Measurements from ENCODE around the gene CNNM1. TPM values are rescaled to one million over a fixed set of nuclear protein-coding genes. Genes with fewer than 3 reads are reported as not detected.

Gene CNNM1
- total and polyA plus RNA-seq, 2 experiments from 2014 or later, result 1.1 to 2.1 TPM

DNA sequence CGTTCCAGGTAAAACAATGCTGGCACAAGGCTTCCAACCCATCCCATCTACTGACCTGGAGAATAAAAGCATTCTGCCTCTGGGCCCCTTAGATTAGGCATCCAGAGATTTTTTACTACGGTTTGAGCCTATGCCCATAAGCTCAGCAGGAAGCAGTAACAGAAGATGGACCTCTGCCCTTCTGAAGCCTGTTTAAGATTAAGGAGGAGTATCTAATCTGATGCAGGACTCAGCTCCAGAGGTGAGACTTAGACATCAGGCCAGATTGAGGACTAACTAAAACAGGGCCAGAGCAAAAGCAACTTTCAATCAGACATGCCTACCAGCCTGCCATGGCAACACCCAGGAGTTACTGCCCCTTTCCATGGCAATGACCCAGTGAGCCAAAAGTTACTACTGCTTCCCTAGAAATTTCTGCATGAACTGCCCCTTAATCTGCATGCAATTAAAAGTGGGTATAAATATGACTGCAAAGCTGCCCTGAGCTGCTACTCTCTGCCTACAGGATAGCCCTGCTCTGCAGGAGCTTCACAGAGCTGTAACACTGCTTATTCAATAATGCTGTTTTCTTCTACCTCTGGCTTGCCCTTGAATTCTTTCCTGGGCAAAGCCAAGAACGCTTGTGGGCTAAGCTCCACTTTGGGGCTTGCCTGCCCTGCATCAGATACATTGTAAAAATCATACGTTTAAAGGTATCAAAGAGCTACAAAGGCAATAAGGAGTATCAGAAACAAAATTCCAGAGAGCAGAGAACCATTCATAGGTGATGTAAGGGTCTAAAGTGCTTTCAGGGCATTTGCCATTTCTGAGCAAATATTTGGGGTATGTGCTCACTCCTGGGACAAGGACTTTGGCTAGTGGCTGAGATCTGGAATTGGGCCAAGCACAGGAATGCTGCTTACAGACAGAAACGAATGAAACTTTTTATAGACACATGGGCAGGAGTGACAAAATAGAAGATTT, 25.0 kb upstream of the CNNM1 start:
- no peak overlapping the region for H3K9ac ChIP-seq
- H3K27me3 ChIP-seq (replicated peaks; ENCODE audit: insufficient read depth), result no peaks in the 10 kb centered on the region
- no peak overlapping the region for H3K4me3 ChIP-seq
- peak; percentile 27 for DNase-seq
- no peaks in the 10 kb centered on the region for H4K20me1 ChIP-seq (ENCODE audit: insufficient read depth)
- in situ Hi-C loops (cut with MboI), result no loop called here
- no peak overlapping the region for H3K27ac ChIP-seq
- H2AFZ ChIP-seq, result no peak overlapping the region
- no peaks in the 10 kb centered on the region for H3K36me3 ChIP-seq (ENCODE audit: low read depth)
- TF ChIP-seq EZH2phosphoT487 (IDR thresholded peaks at IDR 0.05; ENCODE audit: insufficient read depth, low read depth) (no peak), EZH2 (IDR thresholded peaks at IDR 0.05; ENCODE audit: insufficient read depth, poor library complexity, severe bottlenecking) (no peak)
- peaks cover 11% of the 10 kb centered on the region for H3K4me1 ChIP-seq (ENCODE audit: insufficient read depth)
- H3K4me2 ChIP-seq (ENCODE audit: unreplicated experiment), result no peak overlapping the region
- H3F3A ChIP-seq (ENCODE audit: insufficient read depth), result no peaks in the 10 kb centered on the region
- 26 to 27% methylated on average over 5 of the region's 5 CpGs for WGBS, 2 experiments (ENCODE audit: low coverage in 1 of 2, low lambda C conversion rate in 2 of 2, missing lambda C conversion rate in 2 of 2)
- H3K9me3 ChIP-seq (ENCODE audit: low read depth), result no peaks in the 10 kb centered on the region
- no peaks in the 10 kb centered on the region for H3K9me2 ChIP-seq (ENCODE audit: insufficient read depth)
- no peaks in the 10 kb centered on the region for H3K79me2 ChIP-seq (ENCODE audit: insufficient read depth)

DNA sequence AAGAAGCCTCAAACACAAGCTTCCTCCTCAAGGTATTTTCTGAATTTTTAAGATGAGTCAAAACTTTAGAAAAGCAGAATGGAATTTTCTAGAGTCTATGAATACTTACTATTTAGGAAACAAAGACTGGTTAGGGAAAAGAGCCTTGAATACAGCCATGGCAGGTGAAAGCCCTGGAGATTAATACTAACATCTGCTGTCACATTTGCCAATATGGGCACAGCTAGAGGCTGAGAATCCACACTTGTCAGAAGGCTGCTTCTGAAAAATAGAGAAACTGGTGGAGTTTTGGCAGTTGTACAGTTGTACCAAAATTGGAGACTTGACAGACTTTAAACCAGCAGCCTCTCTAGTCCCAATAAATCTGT, 24.3 kb upstream of the CNNM1 start:
- no peak overlapping the region for H2AFZ ChIP-seq
- no peaks in the 10 kb centered on the region for H3K79me2 ChIP-seq (ENCODE audit: insufficient read depth)
- no peak overlapping the region for H3K9ac ChIP-seq
- no peak for TF ChIP-seq EZH2phosphoT487 (IDR thresholded peaks at IDR 0.05; ENCODE audit: insufficient read depth, low read depth)
- no peak for TF ChIP-seq EZH2 (IDR thresholded peaks at IDR 0.05; ENCODE audit: insufficient read depth, poor library complexity, severe bottlenecking)
- H3K4me3 ChIP-seq, result no peak overlapping the region
- no peaks in the 10 kb centered on the region for H3K36me3 ChIP-seq (ENCODE audit: low read depth)
- no peak overlapping the region for H3K27ac ChIP-seq
- no peaks in the 10 kb centered on the region for H3K27me3 ChIP-seq (replicated peaks; ENCODE audit: insufficient read depth)
- no peaks in the 10 kb centered on the region for H3K9me3 ChIP-seq (ENCODE audit: low read depth)
- no peaks in the 10 kb centered on the region for H4K20me1 ChIP-seq (ENCODE audit: insufficient read depth)
- H3K4me2 ChIP-seq (ENCODE audit: unreplicated experiment), result no peak overlapping the region
- H3K4me1 ChIP-seq (ENCODE audit: insufficient read depth), result peaks cover 11% of the 10 kb centered on the region
- in situ Hi-C loops (cut with MboI), result no loop called here
- H3F3A ChIP-seq (ENCODE audit: insufficient read depth), result no peaks in the 10 kb centered on the region
- H3K9me2 ChIP-seq (ENCODE audit: insufficient read depth), result no peaks in the 10 kb centered on the region
- no peak for DNase-seq

DNA sequence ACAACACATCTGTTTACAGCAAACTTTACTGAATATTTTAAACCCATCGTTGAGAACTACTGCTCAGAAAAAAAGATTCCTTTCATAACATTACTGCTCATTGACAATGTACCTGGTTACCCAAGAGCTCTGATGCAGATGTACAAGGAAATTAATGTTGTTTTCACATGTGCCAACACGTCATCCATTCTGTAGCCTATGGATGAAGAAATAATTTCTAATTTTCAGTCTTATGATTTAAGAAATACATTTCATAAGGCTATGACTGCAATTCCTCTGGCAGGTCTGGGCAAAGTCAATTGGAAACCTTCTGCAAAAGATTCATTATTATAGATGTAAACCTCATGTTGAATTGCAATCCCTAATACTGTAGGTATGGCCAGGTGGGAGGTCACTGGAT, 16.7 kb upstream of the CNNM1 start:
- Histone ChIP-seq H3K9me2 (ENCODE audit: insufficient read depth) (no peaks in the 10 kb centered on the region), H3K27ac (no peak overlapping the region), H2AFZ (no peak overlapping the region), H3F3A (ENCODE audit: insufficient read depth) (no peaks in the 10 kb centered on the region), H3K9ac (no peak overlapping the region), H3K79me2 (ENCODE audit: insufficient read depth) (no peaks in the 10 kb centered on the region), H3K4me3 (no peak overlapping the region), H3K4me1 (ENCODE audit: insufficient read depth) (no peaks in the 10 kb centered on the region), H3K4me2 (ENCODE audit: unreplicated experiment) (no peak overlapping the region), H3K27me3 (replicated peaks; ENCODE audit: insufficient read depth) (no peaks in the 10 kb centered on the region), H3K36me3 (ENCODE audit: low read depth) (no peaks in the 10 kb centered on the region), H4K20me1 (ENCODE audit: insufficient read depth) (no peaks in the 10 kb centered on the region), H3K9me3 (ENCODE audit: low read depth) (no peaks in the 10 kb centered on the region)
- DNase-seq, result no peak
- TF ChIP-seq EZH2 (IDR thresholded peaks at IDR 0.05; ENCODE audit: insufficient read depth, poor library complexity, severe bottlenecking) (no peak), EZH2phosphoT487 (IDR thresholded peaks at IDR 0.05; ENCODE audit: insufficient read depth, low read depth) (no peak)
- in situ Hi-C loops (cut with MboI), result no loop called here
- WGBS, 2 experiments (ENCODE audit: low coverage in 1 of 2, low lambda C conversion rate in 2 of 2, missing lambda C conversion rate in 2 of 2), result 16 to 23% methylated on average over 2 of the region's 2 CpGs

DNA sequence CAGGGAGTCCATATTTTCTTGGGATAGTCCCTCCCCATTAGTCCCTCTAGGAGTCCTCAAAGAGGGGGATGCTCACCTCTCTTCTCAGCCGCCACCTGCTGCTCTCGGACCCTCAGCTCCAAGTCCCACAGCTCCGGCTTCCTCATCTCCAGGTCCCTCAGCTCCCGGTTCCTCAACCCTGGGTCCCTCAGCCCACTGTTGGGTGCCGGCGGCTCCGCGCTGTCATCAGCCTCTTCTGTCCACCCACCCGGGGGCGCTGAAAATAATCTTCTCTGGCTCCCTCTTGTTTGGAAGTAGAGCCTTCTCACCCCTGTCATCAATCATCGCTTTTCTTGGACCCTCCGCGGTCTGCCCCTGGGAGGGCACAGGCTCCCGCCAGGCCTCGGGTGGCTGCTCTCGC, 13.3 kb upstream of the CNNM1 start:
- Histone ChIP-seq H3K9me2 (ENCODE audit: insufficient read depth) (no peaks in the 10 kb centered on the region), H3K27me3 (replicated peaks; ENCODE audit: insufficient read depth) (no peaks in the 10 kb centered on the region), H3K9me3 (ENCODE audit: low read depth) (no peaks in the 10 kb centered on the region), H3K27ac (no peak overlapping the region), H3K4me1 (ENCODE audit: insufficient read depth) (no peaks in the 10 kb centered on the region), H3K79me2 (ENCODE audit: insufficient read depth) (no peaks in the 10 kb centered on the region), H3F3A (ENCODE audit: insufficient read depth) (no peaks in the 10 kb centered on the region), H3K4me3 (no peak overlapping the region), H2AFZ (no peak overlapping the region), H4K20me1 (ENCODE audit: insufficient read depth) (no peaks in the 10 kb centered on the region), H3K9ac (no peak overlapping the region), H3K36me3 (ENCODE audit: low read depth) (no peaks in the 10 kb centered on the region), H3K4me2 (ENCODE audit: unreplicated experiment) (no peak overlapping the region)
- TF ChIP-seq EZH2phosphoT487 (IDR thresholded peaks at IDR 0.05; ENCODE audit: insufficient read depth, low read depth), result no peak
- DNase-seq, result no peak
- 83 to 91% methylated on average over 13 to 16 of the region's 16 CpGs for WGBS, 2 experiments (ENCODE audit: low coverage in 1 of 2, low lambda C conversion rate in 2 of 2, missing lambda C conversion rate in 2 of 2)
- in situ Hi-C loops (cut with MboI), result no loop called here
